Retinal pigment epithelial cell (primary cell): ENCODE data around the gene WFDC8.
"Not testable (repeated sequence)": the region's sequence is repeated elsewhere in the genome, so short reads cannot be mapped to it uniquely, and the experiment has no call there.

Experiments used
- DNase-seq: peaks from one replicate; pipeline ENCODE4 v3.0.0-alpha.2; 2010; ENCODE audit warnings: low read depth
- H3K4me3 ChIP-seq: 2 replicates; pipeline ENCODE4 v1.5.1; 2011; ENCODE audit warnings: mild to moderate bottlenecking, low read length, control low read depth, moderate library complexity
- TF ChIP-seq, protein P1 (sequence below): conservative IDR thresholded peaks from 2 replicates; pipeline ENCODE4 v1.5.1; 2011; ENCODE audit warnings: low read depth, low read length, control low read depth, inconsistent platforms

Gene WFDC8

DNA sequence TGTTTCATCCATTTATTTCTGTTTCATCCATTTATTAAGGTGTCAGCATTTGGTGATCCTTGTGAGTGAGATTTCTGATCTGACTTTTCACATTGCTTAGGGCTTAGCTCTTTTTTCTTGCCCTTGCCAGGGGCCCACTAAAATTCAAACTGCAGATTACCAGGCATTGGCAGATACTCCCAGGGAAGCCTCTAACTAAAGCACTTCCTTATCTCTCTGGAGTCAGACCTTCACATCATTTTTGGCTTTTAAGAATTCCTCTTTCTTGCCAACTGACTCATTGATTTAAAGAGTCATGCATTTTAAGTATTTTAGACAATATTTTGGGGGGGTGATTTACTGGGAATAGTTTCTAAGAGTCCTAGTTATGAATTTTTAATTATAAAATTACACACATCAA lies 2.6 kb upstream of the WFDC8 start:
- TF ChIP-seq, protein P1, sequence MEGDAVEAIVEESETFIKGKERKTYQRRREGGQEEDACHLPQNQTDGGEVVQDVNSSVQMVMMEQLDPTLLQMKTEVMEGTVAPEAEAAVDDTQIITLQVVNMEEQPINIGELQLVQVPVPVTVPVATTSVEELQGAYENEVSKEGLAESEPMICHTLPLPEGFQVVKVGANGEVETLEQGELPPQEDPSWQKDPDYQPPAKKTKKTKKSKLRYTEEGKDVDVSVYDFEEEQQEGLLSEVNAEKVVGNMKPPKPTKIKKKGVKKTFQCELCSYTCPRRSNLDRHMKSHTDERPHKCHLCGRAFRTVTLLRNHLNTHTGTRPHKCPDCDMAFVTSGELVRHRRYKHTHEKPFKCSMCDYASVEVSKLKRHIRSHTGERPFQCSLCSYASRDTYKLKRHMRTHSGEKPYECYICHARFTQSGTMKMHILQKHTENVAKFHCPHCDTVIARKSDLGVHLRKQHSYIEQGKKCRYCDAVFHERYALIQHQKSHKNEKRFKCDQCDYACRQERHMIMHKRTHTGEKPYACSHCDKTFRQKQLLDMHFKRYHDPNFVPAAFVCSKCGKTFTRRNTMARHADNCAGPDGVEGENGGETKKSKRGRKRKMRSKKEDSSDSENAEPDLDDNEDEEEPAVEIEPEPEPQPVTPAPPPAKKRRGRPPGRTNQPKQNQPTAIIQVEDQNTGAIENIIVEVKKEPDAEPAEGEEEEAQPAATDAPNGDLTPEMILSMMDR, result no peak
- no peak for DNase-seq
- no peak overlapping the region for H3K4me3 ChIP-seq

DNA sequence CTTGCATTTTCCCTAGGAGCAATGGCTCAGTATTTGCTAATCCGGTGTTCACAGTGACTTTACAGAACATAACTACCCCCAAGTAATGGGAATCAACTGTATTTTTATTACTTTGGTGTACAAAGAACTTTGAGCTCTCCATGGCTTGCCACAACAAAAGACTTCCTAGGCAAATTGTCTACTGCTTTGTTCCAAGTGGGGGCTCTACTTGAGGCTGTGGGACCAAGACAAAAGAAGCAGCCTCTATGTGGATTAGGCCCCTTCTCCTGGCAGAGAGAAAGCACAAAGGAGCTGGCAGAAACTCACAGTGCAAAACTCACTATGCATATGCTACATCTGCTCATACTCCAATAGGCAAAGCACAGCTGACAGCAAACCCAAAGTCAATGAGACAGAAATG lies 853 bp downstream of the WFDC8 start:
- no peak for DNase-seq
- H3K4me3 ChIP-seq, result no peak overlapping the region
- TF ChIP-seq, protein P1, result no peak

DNA sequence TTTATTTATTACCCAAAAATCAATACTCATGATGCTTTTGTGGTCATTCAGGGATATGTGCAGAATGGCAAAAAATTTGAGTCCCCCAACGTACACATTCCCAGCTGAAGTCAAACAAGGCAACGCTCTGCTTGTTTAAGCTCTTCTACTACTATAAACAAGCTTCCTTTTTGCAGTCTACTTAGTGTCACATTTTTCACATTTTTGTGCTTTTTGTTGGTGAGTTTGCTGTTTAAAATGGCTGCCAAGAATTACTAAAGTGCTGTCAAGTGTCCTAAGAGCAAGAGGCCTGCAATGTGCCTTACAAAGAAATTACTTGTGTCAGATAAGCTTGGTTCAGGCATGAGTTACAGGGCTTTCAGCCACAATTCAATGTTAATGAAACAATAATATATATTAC lies 2.1 kb downstream of the WFDC8 start:
- H3K4me3 ChIP-seq, result no peak overlapping the region
- DNase-seq, result no peak
- TF ChIP-seq, protein P1, result no peak

DNA sequence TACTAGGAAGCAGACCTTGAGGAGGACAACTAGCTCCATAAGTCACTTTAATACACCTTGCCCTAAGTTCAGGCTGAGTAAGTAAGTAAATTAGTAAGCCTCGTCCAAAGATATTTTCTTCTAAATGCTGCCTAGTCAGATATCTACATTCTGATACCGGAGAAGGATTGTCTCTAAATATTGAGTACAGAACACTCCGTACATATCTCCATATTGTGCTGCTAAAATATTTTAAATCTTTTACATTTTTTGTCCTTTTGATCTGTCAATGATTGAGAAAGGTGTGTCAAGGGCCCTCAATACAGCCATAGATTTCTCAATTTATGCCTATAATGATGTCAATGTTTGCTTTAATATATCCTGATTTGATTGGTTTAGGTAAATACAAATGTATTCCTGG lies 3.2 kb downstream of the WFDC8 start:
- H3K4me3 ChIP-seq, result no peak overlapping the region
- TF ChIP-seq, protein P1, result no peak
- no peak for DNase-seq

DNA sequence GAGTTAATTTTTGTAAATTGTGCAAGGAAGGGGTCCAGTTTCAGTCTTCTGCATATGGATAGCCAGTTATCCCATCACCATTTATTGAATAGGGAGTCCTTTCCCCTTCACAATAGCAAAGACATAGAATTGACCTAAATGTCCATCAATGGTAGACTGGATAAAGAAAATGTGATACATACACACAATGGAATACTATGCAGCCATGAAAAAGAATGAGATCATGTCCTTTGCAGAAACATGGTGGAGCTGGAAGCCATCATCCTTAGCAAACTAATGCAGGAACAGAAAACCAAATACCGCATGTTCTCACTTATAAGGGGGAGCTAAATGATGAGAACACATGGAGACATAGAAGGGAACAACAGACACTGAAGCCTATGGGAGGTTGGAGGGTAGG lies 9.4 kb downstream of the WFDC8 start:
- DNase-seq, H3K4me3 ChIP-seq: not testable (repeated sequence)

DNA sequence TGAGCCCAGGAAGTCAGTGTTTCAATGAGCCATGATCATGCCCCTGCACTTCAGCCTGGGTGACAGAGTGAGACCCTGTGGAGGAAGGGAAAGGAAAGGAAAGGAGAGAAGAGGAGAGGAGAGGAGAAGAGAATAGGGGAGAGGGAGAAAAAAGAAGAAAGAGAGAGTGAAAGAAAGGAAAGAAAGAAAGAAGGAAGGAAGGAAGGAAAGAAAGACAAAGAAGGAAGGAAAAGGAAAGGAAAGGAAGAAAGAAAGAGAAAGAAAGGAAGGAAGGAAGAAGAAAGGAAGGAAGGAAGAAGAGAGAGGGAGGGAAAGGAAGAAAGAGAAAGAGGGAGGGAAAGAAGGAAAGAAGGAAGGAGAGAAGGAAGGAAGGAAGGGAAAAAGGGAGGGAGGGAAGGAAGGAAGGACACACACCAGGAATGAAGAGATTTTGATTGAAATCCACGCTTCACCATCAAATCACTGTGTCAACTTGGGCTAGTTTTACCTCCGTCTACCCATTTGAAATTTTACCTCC lies 14.3 kb downstream of the WFDC8 start:
- no peak overlapping the region for H3K4me3 ChIP-seq
- DNase-seq, result no peak
- TF ChIP-seq, protein P1, result no peak

DNA sequence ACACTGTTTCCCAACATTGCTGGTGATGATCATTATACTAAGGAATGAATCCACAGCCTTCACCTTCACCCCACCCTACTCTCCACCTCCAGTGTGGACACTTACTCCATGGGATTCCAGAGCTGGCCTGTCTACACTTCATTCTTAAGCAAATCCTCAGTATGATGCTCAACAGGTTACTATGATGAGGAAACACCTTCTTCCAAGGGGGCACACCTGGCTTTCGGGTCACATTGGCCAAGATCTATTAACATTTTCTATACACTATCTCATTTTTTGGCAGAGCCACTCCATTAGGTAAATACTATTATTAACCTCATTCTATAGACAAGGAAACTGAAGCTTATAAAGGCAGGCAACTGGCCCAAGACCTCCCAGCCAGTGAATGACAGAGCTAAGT lies 23.9 kb downstream of the WFDC8 start:
- TF ChIP-seq, protein P1, result no peak
- no peak overlapping the region for H3K4me3 ChIP-seq
- DNase-seq, result no peak

DNA sequence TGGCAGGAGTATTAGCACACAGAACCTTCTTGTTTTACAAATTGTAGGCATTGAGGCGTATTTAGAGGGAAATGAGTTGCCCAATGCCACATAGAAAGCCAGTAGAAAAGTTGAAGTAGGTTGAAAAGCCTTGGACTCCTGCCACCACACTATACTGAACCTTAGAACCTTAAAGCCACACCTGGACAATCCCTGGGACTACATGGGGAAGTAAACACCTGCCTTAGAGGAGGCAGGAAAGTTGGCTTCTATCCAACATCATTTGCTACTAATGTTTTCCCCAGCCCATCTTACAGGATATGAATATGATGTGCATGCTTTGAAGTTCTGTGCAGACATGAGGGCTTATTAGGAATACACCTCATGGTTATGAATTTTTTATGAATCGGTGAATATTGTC lies 26.6 kb downstream of the WFDC8 start:
- H3K4me3 ChIP-seq, result no peak overlapping the region
- DNase-seq, result no peak

More for the DNA sequence above, 26.6 kb downstream of the WFDC8 start:
- TF ChIP-seq, protein P1, result no peak
